Measurements from ENCODE around the gene FAM9C.
A peak's percentile ranks its signal among the peaks of the same experiment; 100 is the strongest.

Gene FAM9C

DNA sequence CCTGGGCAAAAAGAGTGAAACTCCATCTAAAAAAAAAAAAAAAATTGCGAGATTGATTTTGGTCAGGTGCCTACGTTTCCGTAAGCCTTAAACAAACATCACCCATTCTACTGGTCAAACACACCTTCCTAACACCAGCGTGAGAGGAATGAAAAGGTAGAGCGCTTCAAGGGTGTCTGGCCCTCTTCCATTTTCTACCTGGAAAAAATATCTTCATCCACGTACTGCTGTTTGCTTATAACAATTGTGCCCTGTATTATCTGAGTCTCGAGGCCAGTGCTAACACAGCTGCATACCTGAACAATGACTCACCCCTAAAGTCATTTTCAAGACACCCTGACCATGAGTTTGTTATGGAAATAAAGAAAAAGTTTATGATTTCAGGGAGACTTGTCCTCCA, 55.6 kb downstream of the FAM9C start:
- Mint-ChIP-seq H3K27ac (no peak overlapping the region), H3K4me1 (peaks cover 63% of the 10 kb centered on the region), H3K4me3 (no peak overlapping the region), H3K27me3 (no peaks in the 10 kb centered on the region), H3K9me3 (no peaks in the 10 kb centered on the region)
- DNase-seq (no peak), ATAC-seq (no peak)

DNA sequence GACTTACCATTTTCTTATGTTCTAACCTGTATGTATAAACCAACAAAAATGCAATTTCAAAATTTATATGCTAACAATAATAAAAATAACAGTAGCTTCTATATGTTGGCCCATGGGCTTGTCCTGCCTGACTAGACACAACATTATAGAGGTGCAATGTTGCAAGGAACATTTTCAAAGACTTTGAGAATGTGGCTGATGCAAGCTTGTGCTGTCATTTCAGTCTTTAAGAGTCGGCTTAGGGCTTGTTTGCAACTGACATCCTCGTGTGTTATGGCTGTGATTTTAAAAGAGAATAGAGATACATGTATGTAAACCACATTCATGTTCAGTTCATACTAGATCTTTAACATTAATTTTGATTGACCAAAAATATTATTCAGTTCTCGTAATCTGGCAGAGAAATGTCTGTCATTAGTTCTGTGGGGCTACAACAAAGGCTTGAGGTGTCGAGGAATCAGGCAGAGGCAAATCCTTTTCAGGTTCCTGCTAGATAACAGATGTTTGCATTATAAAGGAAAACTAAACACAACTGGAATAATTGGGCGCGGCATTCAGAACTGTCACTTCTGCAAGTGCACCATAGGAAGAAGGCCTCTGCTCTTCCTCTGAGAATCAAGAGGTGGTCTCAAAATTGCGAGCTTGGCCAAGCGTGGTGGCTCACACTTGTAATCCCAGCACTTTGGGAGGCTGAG, 56.4 kb downstream of the FAM9C start:
- Mint-ChIP-seq H3K27me3 (no peaks in the 10 kb centered on the region), H3K27ac (peak overlapping the region; percentile 78 to 89), H3K4me1 (peaks cover 68% of the 10 kb centered on the region)

DNA sequence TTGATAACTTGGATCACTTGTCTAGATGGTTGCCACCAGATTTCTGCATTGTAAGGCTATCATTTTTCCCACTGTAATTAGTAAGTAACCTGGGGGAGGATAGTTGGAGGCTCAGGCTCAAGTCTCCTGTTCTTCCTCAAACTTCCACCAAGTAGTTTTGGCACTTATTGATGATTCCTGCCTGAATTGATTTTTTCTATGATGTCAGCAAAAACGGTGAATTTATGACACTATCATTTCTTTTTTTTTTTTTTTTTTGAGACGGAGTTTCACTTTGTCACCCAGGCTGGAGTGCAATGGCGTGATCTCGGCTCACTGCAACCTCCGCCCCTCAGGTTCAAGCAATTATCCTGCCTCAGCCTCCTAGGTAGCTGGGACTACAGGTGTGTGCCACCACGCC, 57.1 kb downstream of the FAM9C start:
- Mint-ChIP-seq H3K27ac (no peak overlapping the region), H3K4me3 (no peak overlapping the region), H3K4me1 (peaks cover 75% of the 10 kb centered on the region), H3K27me3 (no peaks in the 10 kb centered on the region), H3K9me3 (no peaks in the 10 kb centered on the region)
- ATAC-seq (no peak), DNase-seq (no peak)

More for the DNA sequence above, 56.4 kb downstream of the FAM9C start:
- ATAC-seq (no peak), DNase-seq (no peak)
- H3K4me3 Mint-ChIP-seq, result no peak overlapping the region
- no peaks in the 10 kb centered on the region for H3K9me3 Mint-ChIP-seq

DNA sequence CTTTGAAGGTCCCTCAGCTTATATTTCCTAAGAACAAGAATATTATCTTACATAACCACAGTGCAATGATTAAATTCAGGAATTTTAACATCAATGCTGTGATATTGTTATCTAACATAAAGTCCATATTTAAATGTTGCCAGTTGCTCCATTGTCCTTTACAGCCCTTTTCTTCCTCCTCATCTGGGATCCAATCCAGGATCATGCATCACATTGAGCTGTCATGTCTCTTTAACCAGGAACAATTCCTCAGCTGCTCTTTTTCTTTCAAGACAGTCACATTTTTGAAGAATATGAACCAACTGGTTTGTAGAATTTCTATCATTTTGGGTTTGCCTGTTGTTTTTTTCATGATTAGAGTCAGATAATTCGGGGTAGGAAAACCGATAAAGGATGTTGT, 57.5 kb downstream of the FAM9C start:
- ATAC-seq, result no peak
- H3K27me3 Mint-ChIP-seq, result no peaks in the 10 kb centered on the region
- DNase-seq, result no peak
- H3K9me3 Mint-ChIP-seq, result peaks cover 0 to under 1% of the 10 kb centered on the region in 2 donors
- peak overlapping the region; percentile 3 to 74 for H3K27ac Mint-ChIP-seq
- H3K4me1 Mint-ChIP-seq, result peaks cover 78% of the 10 kb centered on the region
- H3K4me3 Mint-ChIP-seq, result peak overlapping the region; percentile 58 to 81

DNA sequence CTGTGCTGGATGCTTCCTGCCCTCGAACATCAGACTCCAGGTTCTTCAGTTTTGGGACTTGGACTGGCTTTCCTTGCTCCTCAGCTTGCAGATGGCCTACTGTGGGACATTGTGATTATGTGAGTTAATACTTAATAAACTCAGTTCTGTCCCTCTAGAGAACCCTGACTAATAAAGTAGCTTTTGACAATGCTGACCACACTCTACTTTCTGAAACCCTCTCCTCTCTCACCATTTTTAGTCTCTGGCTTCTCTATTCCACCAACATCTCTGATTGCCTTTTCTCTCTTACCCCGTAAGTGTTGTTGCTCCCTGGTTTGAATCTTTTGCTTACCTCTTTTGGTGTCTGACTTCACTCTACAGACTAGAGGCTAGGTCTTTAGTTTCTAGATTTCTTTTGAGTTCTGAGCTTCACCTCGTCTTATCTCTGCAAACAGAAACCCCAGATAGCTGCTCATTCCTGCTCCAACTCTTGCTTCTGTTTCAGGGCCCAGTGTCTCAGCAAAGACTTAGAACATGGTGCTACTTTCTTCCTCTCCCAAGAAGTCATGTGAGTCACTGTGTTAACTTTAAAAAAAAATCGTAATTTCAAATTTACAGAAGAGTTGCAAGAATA, 58.1 kb downstream of the FAM9C start:
- Mint-ChIP-seq H3K4me1 (peaks cover 77% of the 10 kb centered on the region), H3K27ac (peak overlapping the region; percentile 8 to 87), H3K27me3 (no peaks in the 10 kb centered on the region), H3K4me3 (peak overlapping the region; percentile 58 to 81), H3K9me3 (peaks cover 0 to 3% of the 10 kb centered on the region in 2 donors)
- ATAC-seq, result peak; percentile 29
- no peak for DNase-seq

All from stimulated activated naive CD8-positive, alpha-beta T cell treated with anti-CD3 and anti-CD28 coated beads, Interleukin-15, amount 100 ng/mL, for 72 hours (primary cell).